NCI-H2171 (cell line): Measurements from ENCODE around the gene ENPEP.
"Not testable (repeated sequence)": the region's sequence is repeated elsewhere in the genome, so short reads cannot be mapped to it uniquely, and the experiment has no call there.

Experiments used
- DNase-seq: peaks from one replicate; lab custom pipeline; 2025; lab: John Stamatoyannopoulos, UW

The ENPEP gene

GRCh38 chr4:110484029-110484428, 8.1 kb downstream of the ENPEP start:
- no peak for DNase-seq

GRCh38 chr4:110484767-110485166, 8.8 kb downstream of the ENPEP start:
- no peak for DNase-seq

- DNase-seq = no peak
Measured at GRCh38 chr4:110485452-110485851, 9.5 kb downstream of the ENPEP start.

GRCh38 chr4:110486256-110486655, 10.3 kb downstream of the ENPEP start:
- DNase-seq = no peak

GRCh38 chr4:110486850-110487249, 10.9 kb downstream of the ENPEP start:
- not testable (repeated sequence) for DNase-seq

- DNase-seq = no peak
Measured at GRCh38 chr4:110487873-110488272, 11.9 kb downstream of the ENPEP start.

GRCh38 chr4:110489901-110490508, 14.1 kb downstream of the ENPEP start:
- DNase-seq = no peak

- no peak for DNase-seq
Measured at GRCh38 chr4:110492522-110492921, 16.6 kb downstream of the ENPEP start.

GRCh38 chr4:110493520-110493919, 17.6 kb downstream of the ENPEP start:
- no peak for DNase-seq

- DNase-seq = no peak
Measured at GRCh38 chr4:110498420-110498819, 22.5 kb downstream of the ENPEP start.

- no peak for DNase-seq
Measured at GRCh38 chr4:110499126-110499525, 23.2 kb downstream of the ENPEP start.

GRCh38 chr4:110501826-110502225, 25.9 kb downstream of the ENPEP start:
- no peak for DNase-seq

GRCh38 chr4:110503270-110504083, 27.5 kb downstream of the ENPEP start:
- no peak for DNase-seq

GRCh38 chr4:110504084-110504435, 28.1 kb downstream of the ENPEP start:
- DNase-seq = no peak

- no peak for DNase-seq
Measured at GRCh38 chr4:110505440-110505839, 29.5 kb downstream of the ENPEP start.

GRCh38 chr4:110508827-110509710, 33.1 kb downstream of the ENPEP start:
- no peak for DNase-seq

- DNase-seq = no peak
Measured at GRCh38 chr4:110510277-110510676, 34.3 kb downstream of the ENPEP start.

- DNase-seq = peak; percentile 0
Measured at GRCh38 chr4:110510955-110511544, 35.1 kb downstream of the ENPEP start.

GRCh38 chr4:110512901-110513300, 36.9 kb downstream of the ENPEP start:
- no peak for DNase-seq

- DNase-seq = no peak
Measured at GRCh38 chr4:110514889-110515479, 39.0 kb downstream of the ENPEP start.

GRCh38 chr4:110515676-110516075, 39.7 kb downstream of the ENPEP start:
- DNase-seq = no peak
